Adrenal gland (tissue), 5 donors: Measurements from ENCODE around the gene GPAT2.
"Not testable (repeated sequence)": the region's sequence is repeated elsewhere in the genome, so short reads cannot be mapped to it uniquely, and the experiment has no call there.

Experiments
- POLR2A ChIP-seq, 2 donors: fragments of 450-650 bp; IDR thresholded peaks; one replicate each; pipeline ENCODE4 v1.6.1; 2017; ENCODE audit warnings: antibody characterized with exemption in 2 of 2, mild to moderate bottlenecking in 2 of 2, moderate library complexity in 1 of 2
- TF ChIP-seq, protein P1 (sequence below), 6 experiments: fragments of 450-650 bp in 4 of 6; fragments of 200-600 bp in 2 of 6; sonication (generic) in 1 of 6; IDR thresholded peaks; 1 replicate in 5 of 6; 2 replicates in 1 of 6; pipeline versions ENCODE4 v1.5.1 to v1.8.0; 2016 to 2021; ENCODE audit warnings: antibody characterized with exemption in 6 of 6, mild to moderate bottlenecking in 2 of 6, moderate library complexity in 1 of 6
- donor health status: DM: no; HTN: no; CAD: no.

GRCh38 chr2:95990884-95991283 is 43.8 kb downstream of the GPAT2 start:
- TF ChIP-seq, protein P1, sequence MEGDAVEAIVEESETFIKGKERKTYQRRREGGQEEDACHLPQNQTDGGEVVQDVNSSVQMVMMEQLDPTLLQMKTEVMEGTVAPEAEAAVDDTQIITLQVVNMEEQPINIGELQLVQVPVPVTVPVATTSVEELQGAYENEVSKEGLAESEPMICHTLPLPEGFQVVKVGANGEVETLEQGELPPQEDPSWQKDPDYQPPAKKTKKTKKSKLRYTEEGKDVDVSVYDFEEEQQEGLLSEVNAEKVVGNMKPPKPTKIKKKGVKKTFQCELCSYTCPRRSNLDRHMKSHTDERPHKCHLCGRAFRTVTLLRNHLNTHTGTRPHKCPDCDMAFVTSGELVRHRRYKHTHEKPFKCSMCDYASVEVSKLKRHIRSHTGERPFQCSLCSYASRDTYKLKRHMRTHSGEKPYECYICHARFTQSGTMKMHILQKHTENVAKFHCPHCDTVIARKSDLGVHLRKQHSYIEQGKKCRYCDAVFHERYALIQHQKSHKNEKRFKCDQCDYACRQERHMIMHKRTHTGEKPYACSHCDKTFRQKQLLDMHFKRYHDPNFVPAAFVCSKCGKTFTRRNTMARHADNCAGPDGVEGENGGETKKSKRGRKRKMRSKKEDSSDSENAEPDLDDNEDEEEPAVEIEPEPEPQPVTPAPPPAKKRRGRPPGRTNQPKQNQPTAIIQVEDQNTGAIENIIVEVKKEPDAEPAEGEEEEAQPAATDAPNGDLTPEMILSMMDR (IDR thresholded peaks at IDR 0.05) = not testable (repeated sequence)
- not testable (repeated sequence) for TF ChIP-seq POLR2A (IDR thresholded peaks at IDR 0.05)
